GM10248 (cell line): ENCODE measurements around the gene CAV2.
"Not testable (repeated sequence)": the region's sequence is repeated elsewhere in the genome, so short reads cannot be mapped to it uniquely, and the experiment has no call there.

Experiments used
- CTCF ChIA-PET: fragments of 300-600 bp; sonication (Branson Sonifier 250); formaldehyde crosslinking; extraction: SDS; loops from one replicate; lab custom pipeline; 2021; ENCODE audit warnings: antibody characterized with exemption; lab: Yijun Ruan, JAX
- POLR2A ChIA-PET: fragments of 350-650 bp; sonication (Branson Sonifier 250); formaldehyde crosslinking; extraction: SDS; loops from one replicate; lab custom pipeline; 2020; ENCODE audit warnings: antibody characterized with exemption; lab: Yijun Ruan, JAX
- DNase-seq: peaks from one replicate; pipeline ENCODE4 v3.0.0; 2012; ENCODE audit errors: extremely low spot score
- TF ChIP-seq, protein P1 (sequence below): IDR thresholded peaks from 2 replicates; pipeline ENCODE4 v1.5.1; 2012; ENCODE audit warnings: mild to moderate bottlenecking, low read depth; ENCODE audit errors: extremely low read depth, missing control alignments, control extremely low read depth

Gene CAV2

GRCh38 chr7:116478834-116479233, 20.7 kb upstream of the CAV2 start:
- TF ChIP-seq, protein P1, sequence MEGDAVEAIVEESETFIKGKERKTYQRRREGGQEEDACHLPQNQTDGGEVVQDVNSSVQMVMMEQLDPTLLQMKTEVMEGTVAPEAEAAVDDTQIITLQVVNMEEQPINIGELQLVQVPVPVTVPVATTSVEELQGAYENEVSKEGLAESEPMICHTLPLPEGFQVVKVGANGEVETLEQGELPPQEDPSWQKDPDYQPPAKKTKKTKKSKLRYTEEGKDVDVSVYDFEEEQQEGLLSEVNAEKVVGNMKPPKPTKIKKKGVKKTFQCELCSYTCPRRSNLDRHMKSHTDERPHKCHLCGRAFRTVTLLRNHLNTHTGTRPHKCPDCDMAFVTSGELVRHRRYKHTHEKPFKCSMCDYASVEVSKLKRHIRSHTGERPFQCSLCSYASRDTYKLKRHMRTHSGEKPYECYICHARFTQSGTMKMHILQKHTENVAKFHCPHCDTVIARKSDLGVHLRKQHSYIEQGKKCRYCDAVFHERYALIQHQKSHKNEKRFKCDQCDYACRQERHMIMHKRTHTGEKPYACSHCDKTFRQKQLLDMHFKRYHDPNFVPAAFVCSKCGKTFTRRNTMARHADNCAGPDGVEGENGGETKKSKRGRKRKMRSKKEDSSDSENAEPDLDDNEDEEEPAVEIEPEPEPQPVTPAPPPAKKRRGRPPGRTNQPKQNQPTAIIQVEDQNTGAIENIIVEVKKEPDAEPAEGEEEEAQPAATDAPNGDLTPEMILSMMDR: no peak
- CTCF ChIA-PET: interaction anchor here (1.1 kb wide), 1 partner anchor 48 kb away, joined by 4 read pairs; no protein-coding TSS in a partner anchor
- DNase-seq: no peak
- POLR2A ChIA-PET: no interaction called here

DNA sequence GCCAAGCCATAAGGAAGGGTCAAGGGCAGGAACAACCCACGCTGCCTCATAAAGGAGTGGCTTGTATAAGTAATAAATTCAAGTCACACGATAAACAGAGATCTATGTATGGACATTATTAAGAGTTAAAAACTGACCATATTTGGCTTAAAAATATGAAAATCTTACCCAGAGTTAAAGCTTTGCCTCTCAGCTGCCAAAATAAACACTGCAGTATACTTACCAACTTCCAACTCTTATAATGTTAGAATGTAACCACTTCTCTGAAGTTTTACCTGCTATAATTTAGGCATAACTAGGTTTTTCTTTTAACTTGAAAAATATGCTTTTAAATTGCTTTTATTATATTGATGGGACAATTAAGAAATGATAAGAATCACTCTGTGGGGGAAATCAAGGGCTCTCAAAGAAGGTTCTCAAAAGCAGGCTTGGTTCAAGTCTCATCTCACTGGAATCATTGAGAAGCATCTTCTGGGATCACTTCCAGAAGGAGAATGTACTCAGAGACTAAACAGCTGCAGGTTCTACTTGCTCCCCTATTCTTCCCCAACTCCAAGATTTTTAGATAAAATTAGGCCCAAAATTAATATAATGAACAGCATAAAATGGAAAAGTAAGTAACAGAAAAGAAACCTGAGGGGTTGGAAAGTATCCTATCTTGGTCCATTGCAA, 16.1 kb upstream of the CAV2 start:
- TF ChIP-seq, protein P1: no peak
- ChIA-PET CTCF (interaction anchor here (0.7 to 1.3 kb wide), 2 partner anchors 11 to 14 kb away, joined by 3 read pairs; no protein-coding TSS in a partner anchor), POLR2A (no interaction called here)
- DNase-seq: no peak

GRCh38 chr7:116484389-116484788, 15.1 kb upstream of the CAV2 start:
- CTCF ChIA-PET: interaction anchor here (1.2 kb wide), 1 partner anchor 20 kb away, joined by 3 read pairs; no protein-coding TSS in a partner anchor
- POLR2A ChIA-PET, DNase-seq: not testable (repeated sequence)

DNA sequence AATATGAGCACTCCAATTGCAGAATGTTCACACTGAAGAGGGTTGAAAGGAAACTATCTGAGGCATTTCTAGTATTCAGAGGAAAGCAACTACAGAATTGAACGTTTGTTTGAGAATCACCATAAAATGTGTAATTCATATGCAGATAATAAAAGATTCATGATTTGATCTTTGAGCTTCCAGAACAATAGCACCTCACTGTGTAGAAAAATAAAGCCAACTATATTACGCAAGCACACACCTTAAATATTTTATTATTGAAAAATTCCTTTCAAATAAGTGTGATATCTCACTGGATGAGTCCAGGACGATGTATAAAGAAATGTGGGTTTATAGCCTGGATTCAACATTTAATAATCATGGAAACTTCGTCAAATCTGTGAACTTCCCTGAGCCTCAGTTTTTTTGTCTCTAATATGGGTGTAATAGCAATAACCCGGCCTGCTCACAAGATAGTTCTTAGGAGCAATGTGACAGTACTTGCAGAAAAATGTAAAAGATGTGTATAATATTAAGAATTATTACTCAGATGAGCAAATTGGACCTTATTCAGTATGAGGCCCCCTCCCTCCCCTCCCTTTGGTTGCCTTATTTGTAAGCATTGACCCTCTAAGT, 11.5 kb upstream of the CAV2 start:
- POLR2A ChIA-PET: no interaction called here
- CTCF ChIA-PET: no interaction called here

GRCh38 chr7:116490351-116490750, 9.2 kb upstream of the CAV2 start:
- CTCF ChIA-PET: no interaction called here
- TF ChIP-seq, protein P1: no peak
- POLR2A ChIA-PET: no interaction called here
- no peak for DNase-seq

More for the DNA sequence above, 11.5 kb upstream of the CAV2 start:
- TF ChIP-seq, protein P1: no peak
- no peak for DNase-seq

GRCh38 chr7:116491887-116492653, 7.5 kb upstream of the CAV2 start:
- no peak for DNase-seq
- TF ChIP-seq, protein P1: no peak
- CTCF ChIA-PET: interaction anchor here (0.9 kb wide), 1 partner anchor 34 kb away, joined by 3 read pairs; no protein-coding TSS in a partner anchor
- POLR2A ChIA-PET: no interaction called here
